Measurements from ENCODE around the gene KRT6B.
"Not testable (repeated sequence)": the region's sequence is repeated elsewhere in the genome, so short reads cannot be mapped to it uniquely, and the experiment has no call there.

The KRT6B gene

DNA sequence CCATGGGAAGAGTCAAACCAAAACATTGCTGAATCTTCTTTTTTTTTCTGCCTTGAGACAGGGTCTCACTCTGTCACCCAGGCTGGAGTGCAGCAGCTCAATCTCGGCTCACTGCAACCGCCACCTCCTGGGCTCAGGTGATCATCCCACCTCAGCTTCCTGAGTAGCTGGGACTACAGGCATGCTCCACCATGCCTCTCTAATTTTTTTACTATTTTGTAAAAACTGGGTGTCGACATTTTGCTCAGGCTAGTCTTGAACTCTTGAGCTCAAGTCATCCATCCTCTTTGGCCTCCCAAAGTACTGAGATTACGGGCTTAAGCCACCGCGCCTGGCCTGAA is 16.3 kb downstream of the KRT6B start:
- no peak for DNase-seq

DNA sequence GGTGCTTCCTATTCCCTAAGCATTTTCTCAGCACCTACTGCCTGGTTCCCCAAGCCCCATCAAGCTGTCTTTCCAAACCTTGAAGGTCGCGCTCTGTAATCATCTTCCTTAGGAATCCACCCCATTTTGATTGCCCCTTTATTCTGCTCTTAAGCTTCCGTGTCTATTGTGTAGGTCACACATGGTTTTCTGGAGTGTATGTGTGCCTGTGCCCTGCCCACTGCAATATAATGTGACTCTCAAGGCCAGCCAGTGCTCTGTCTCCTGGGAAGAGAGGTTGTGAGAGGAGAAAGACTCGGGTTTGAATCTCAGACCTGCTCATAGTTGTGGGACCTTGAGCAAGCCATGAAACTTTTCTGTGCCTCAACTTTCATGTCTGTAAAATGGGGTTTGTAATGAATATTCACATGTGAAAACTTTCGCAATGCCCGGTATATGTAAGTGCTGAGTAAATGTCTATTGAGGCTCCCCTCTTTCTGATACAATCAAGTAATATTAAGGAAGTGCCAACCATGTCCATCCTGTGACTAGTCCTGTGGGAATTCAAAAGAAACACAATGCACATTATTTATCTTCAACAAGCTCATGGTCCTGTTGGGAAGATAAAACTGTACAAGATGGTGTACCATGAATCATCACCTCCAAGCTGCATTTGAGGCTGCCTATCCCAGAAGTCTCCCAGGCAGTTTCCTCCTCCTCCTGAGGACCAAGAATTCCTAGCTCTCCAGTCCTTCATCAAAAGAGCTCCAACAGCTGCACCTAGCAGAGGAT is 17.0 kb downstream of the KRT6B start:
- no peak for DNase-seq

DNA sequence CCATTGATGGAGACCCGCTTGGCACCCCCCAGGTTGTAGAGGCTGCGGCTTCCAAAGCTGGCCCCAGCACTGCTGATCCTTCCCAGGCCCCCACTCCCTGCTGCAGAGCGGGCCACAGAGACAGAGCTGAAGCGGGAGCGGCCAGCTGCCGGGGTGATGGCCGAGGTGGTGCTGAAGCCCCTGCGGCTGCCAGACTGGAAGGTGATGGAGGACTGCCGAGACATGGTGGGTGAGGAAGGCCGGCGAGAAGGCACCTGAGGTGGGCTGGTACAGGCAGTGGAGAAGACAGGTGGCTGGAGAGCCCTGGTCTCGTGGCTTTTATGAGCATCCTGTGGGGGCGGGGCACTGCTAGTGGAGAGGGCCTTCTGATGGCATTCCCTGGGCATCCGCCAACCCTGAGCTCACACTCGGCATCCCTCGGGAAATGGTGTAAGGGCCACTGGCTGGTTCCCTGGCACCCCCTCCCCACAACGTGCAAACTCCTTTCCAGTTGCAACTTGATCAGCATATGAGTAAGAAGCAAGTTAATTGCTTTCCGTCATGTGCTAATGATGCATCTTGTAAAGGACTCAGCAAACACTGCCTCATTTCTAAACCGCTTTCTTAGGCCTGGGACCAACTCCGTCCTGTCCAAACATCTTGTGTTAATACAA is 17.7 kb downstream of the KRT6B start, which contains the start of gene KRT75:
Gene KRT75, minus strand, starts transcription at position 291 of the 653 bp plus-strand sequence. Its CDS starts 67 bp downstream, at position 224.
- DNase-seq: no peak

DNA sequence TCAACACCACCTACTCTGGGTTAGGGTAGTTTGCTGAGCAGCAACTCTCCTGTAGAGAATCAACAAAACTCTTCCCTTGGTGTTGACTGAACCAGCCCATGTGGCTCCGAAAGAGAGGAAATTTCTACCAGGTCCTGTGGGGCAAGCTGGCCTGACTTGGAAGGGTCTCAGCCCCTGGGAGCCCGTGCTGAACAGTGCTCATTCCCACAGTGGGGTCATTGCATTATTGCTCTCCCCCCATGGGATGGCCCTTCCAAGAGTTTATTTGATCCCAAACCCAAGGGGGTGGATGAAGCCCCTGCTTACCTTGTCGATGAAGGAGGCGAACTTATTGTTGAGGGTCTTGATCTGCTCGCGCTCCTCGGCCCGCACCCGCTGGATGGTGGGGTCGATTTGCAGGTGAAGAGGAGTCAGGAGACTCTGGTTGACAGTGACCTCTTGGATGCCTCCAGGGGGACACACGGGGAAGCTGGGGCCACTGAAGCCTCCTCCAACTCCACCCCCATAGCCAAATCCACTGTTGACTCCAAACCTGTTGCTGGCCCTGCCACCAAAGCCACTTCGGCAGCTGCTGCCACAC is 18.4 kb downstream of the KRT6B start:
- DNase-seq: no peak

DNA sequence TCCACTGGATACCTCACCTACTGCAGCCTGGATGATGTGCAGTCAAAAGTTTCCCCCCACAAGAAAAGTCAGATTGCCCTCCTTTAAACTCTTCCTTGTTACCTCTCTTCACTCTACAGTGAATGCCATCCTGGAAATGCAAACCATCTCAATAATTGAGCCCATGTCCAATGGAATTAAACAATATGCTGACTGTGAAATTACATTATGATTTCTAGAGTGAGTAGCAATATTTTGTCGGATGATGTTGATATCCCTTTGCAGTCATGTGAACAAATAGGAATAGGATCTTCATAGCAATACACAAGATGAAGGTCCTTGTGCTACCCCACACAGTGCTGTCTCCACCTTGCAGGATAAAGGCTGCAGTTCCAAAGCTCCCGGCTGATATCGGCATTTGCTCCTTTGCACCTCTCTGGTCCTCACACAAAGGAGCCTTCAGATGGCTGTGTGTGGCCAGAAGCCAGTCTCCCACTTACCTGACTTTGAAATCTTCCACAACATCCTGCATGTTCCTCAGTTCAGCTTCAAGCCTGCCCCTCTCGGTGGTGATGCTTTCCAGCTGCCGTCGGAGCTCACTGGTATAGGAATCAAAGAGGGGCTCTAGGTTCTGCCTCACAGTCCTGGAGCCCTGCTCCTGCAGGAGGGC is 19.3 kb downstream of the KRT6B start:
- DNase-seq: no peak

DNA sequence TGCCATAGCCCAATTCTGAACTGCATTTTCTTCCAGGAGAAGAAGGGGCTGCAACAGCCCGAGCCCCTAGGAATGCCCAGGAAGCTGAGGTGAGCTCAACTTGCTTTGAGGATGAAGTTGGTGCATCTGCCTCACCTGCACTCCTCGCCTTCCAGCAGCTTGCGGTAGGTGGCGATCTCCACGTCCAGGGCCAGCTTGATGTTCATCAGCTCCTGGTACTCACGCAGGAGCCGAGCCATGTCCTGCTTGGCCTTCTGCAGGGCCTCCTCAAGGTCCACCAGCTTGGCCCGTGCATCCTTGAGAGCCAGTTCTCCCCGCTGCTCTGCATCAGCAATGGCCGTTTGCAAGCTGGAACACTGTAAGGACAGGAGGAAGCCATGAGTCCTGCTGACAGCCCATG is 23.8 kb downstream of the KRT6B start:
- DNase-seq: peak in 1 of 2 experiments; percentile 11

DNA sequence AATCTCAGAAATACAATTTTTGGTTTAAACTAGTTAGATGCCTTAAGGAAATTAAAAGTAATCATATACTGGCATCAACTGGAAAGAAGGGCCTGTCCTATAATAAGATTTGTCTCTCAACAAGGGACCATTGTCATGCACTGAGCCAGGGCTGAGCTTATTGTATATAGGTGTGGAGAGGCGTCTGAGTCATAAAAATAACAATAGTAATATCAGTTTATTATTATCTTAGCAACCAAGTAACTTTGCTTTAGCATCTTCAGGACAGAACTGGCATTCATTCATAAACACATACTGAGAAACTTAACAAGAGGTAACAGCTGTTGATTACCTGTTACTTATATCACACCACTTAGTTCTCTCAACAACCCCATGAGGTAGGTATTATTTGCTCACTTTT is 24.9 kb downstream of the KRT6B start:
- no peak for DNase-seq

DNA sequence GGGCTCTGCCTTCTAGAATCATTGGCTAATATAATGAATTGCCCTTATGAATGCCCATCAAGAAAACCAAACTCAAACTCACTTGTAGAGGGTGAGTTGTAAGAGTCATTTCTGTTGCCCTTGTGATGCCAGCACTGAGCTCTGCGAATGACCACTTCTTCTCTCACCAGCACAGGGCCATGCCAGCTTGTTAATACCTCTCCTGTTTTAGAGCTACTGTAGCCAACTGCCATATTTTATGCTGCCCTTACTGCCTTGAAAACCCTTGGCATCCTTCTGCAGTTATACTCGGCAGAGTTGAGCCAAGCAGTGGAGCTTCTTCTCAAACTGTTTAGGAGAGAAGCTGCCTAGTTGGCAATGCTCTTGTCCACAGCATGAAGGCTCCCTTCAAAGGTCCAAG is 25.9 kb downstream of the KRT6B start:
- no peak for DNase-seq

DNA sequence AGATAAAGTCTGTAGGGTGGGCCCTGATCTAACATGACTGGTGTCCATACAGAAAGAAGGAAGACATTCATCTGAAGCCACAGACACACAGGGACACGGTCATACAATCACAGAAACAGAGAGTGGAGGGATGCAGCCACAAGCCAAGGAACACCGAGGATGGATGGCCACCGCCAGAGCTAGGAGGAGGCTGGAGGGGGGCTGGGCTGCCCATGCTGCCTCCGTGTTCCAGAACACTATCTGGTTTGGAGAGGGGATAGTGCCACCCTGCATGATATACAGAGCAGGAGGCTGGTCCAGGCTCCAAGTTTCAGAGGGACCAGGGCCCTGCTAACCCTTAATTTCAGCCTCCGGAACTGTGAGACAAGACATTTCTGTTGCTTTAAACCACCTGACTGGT is 26.5 kb downstream of the KRT6B start:
- DNase-seq: no peak

DNA sequence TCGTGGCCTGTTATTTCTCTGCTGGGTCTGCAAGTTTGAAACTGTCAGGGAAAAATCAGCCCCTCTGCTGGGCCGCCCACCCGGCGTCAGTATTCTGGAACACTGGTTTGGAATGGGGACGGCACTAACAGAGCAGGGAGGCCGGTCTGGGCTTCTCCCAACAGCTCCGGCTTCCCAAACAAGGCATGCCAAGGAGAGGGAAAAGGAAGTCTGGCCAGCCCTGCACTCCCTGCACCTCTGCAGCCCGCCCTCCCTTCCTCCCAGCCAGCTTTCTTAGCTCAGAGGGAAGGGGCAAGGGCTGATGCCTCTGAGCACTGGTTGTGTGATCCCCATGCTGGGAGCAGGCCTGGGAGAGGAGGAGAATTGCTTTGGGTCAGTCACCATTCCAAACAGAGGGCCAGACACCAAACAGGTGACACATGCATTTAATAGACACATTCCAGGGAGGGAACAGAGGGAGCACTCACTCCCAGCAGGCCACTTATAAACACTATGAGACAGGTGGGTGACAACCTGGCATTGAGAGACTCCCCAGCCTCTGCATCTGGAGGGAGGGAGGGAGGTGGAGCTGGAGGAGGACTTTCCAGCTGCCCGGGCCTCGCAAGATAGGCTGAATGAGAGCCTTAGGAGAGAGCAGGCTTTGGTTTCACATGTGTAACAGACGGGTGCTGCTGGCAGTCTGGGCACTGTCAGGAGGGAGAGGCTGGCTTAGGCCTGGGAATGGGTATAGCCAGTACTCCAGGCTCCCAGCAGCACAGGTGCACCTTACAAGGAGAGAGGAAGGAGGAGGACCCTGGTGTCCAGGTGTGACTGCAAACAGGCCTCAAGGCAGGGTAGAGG is 28.1 kb downstream of the KRT6B start:
- DNase-seq: no peak

DNA sequence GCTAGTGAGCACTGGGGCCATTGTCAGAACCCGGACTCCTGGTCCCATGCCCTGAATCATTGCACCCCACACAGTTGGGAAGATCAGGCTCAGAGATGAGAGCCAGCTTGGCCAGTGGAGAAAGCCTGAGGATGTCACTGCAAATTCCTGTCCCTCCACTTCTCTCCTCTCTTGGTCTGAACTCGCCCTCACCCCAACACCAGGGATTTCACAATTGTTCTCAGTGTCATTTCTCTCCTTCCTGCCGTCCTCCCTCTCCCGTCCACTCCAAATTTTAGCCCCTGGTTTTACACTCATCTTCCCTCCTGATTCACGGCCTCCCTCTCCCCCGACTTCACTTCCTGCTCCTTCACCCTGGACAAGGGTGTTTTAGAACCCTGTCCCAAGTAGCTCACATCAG is 28.9 kb downstream of the KRT6B start:
- DNase-seq: no peak

DNA sequence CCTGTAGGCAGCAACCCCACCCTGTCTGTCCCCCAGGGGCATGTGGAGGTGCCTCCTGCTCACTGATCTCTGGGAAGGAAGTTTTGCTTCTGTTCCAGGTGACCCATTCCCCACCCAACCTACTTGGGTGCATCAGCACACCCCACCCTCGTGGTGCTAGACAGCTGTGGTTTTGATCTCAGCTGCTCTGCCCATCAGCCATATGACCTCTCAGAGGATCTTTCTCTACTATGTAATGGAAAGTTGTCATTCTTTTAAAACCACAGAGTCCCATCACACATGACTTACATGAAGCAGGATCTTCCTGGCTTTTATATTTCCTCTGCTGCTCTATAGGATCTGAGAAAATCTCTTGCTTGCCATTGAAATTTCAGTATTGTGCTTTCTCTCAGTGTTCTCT is 32.3 kb downstream of the KRT6B start:
- DNase-seq: no peak

DNA sequence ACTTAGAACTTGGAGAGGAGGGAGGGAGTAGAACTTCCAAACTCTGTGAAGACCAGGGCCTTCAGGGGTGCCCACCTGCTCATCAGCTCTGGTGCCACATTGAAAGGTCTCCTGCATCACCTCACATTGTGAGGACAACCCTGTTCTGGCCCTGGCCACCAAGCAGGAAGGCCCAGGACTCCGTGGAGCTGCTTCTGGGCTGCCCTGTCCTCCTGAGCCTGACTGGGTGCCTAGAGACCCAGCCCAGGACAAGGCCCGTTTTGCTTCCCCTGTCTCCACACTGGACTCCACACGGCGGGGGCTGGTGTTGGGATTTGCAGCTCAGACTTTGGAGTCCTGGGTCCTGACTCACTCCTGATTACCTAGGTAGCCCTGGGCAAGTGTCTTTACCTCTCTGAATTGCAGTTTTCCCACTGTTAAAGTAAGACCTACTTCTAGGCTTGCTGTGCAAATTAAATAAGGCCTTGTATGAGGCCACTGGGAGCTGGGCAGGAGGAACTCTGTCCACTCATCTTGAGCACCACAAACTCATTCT is 33.3 kb downstream of the KRT6B start:
- DNase-seq: no peak

DNA sequence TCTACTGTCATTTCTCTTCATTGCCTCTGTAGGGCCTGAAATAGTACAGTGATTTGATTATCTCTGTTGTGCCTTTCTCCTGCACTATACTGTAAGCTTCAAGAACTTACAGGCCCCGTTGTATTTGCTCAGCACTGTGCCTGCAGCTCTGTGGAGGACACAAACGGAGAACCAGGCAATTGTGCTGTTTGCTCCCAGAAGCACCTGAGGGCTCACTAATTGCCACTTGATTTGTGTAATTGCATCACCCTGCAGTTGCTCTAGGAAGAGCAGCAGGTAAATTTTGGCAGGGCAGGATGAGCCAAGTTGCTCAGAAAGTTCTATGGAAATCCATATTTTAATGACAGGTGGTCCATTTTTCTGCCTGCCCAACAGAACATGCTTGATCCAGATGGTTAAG is 34.2 kb downstream of the KRT6B start:
- peak in 1 of 2 experiments; percentile 27 for DNase-seq

DNA sequence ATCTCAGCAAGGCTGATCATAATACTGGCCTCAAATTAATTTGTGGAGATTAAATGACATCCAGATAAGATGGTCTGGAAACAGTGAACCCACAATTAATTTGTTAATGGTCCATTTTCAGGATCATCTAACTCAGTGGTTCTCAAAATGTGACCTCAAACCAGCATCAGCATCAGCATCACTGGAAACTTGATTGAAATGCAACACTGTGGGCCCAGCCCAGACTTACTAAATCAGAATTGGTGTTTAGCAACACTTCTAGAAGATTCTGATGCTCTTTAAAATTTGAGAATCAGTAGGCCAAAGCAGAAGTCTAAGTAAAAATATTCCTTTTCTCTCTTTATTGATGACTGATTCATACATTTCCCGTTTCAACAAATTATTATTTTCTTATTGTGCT is 35.2 kb downstream of the KRT6B start:
- no peak for DNase-seq

DNA sequence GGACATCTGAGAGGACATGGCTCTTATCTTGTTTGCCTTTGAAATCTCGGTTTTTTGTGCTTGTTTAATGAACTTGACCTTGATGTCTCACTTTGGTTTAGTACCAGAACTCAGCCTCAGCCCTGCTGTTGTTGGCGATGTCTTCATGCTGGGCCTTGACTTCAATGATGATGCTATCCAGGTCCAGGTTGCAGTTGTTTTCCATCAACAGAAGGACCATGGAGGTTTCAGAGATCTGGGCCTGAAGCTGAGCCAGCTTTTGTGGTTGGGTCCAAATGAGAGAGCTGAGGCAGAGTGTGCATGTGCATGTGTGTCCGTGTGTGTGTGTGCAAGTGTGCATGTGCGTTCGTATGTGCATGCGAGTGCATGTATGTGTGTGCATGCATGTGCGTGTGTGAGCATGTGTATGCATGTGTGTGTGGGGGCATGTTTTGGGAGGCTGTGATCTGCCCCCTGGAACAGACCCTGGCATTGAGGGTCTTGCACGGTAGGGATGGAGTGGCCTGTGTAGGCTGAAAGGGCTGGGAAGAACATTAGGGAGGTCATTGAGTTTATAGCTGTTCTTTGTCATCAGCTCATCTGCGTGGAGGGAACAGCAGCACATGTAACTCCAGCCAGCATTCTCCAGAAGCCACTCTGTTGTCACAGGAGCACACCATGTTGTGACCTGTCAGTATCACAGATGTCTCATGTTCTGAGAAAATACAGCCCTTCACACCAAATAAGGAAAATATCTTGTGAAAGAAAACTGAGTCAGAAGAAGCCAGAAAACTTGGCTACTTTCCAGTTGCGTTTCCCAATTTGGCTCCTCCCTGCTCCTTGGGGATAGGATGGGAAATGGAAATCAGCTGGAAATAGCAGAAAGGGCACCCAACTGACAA is 35.8 kb downstream of the KRT6B start:
- DNase-seq: no peak

DNA sequence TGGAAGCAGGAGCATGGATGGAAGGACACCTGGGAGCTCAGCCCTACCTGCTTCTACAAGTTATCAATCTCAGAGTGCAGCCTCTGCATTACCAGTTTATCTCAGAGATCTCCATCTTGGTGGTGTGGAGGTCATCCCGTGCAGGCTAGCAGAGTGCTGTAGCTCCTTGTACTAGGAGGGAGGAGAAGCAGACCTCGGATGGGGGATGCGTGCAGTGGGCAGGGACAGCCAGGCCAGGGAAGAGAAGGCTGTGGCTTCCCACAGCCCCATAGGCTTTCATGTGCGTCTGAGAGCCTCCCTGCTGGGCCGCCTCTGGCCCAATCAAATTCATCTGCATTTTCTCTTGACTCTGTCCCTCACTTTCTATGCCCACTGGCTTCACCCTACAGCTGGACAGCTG is 37.0 kb downstream of the KRT6B start:
- no peak for DNase-seq

DNA sequence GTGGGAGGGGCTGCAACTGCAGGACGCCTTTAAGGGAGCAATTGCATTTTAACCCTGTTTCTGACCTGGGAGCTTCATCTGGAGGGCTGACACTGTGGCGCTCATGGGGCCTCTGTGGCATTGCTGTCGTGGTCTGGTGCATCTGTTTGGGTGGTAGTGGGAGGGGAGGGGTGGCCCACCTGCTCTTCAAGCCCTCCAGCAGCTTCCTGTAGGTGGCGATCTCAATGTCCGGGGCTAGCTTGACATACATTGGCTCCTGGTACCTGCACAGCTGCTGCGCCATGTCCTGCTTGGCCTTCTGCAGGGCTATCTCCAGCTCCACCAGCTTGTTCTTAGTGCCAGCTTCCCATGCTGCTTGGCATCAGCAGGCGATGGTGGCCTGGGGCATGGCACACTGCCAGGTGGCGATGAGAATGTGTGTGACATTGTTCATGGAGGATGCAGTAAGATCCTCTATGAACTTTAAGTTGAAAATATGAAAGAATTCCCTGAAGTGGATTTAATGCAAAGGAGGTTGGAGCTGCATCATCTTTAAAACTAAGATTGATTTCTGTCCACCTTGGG is 38.1 kb downstream of the KRT6B start:
- no peak for DNase-seq

DNA sequence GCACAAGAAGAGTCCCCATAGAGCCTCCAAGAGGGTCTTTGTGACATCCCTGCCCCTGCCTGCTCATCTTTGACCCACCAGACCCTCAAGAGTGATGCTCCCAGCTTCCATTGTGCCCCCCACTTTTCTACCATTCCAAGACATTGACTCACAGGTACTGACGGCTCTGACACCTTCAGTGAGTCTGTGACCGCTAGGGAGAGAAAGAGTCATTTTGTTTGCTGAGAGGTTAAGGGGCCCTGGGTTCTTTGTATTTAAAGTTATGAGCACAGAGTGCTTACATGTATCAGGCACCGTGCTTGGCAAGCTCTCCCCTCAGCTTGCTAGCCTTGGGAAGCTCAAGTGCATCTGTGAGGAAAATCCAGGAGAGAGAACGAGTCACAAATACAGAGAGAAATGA is 38.7 kb downstream of the KRT6B start:
- DNase-seq: no peak

DNA sequence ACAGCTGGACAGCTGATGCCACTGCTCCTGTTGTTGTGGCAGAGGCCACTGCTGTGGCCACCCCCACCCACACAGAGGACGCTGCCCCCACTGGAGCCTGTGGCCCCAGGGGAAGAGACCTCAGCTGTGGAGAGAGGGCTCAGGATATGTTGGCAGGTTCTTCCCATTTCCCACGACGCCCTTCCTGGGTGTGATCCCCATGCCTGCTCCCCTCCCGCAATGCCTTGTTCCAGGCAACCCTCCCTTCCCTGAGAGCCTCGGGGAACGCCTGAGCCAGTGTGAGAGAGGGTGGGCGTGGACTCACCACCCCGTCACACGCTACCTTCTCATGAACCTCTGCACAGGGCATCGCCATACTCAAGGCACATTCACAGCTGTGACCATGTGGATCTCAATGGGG is 40.1 kb downstream of the KRT6B start:
- DNase-seq: no peak

DNA sequence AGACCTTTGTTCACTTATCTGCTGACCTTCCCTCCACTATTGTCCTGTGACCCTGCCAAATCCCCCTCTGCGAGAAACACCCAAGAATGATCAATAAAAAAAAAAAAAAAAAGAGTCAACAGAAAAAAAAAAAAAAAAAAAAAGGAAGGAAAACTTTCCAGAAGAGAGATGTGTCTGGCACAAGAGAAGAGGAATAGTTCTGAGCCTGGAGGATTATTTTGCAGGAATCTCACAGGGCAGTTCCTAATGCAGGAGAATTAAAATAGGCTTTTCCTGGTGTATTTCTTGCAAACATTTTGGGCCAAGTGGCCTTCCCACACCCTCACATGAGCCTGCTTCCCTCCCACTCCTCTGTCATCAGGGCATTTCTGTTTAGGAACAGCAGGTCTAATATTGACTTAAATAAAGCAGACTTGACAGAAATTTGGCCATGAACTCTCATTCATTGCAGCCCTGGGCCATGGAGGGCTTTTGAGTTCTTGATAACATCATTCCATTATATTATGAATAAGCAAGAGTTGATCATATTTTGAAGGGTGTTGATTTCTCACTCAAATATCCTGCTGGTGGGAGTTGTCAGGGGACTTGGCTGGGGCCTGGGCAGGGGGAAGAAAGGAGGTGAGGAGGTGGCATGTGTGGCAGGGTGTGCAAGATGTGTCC is 41.2 kb downstream of the KRT6B start:
- not testable (repeated sequence) for DNase-seq

All from NCI-H526 (cell line).